SK-N-MC (cell line): ENCODE results near the gene ZSCAN5A.

ENCODE experiments used
- EZH2 ChIP-seq: fragments of 200-600 bp; sonication (generic); IDR thresholded peaks from one replicate; pipeline ENCODE4 v1.6.1; 2017; ENCODE audit warnings: antibody characterized with exemption
- POLR2AphosphoS5 ChIP-seq: IDR thresholded peaks from 2 replicates; pipeline ENCODE4 v1.6.1; 2012; ENCODE audit warnings: mild to moderate bottlenecking, low read depth, low read length, borderline replicate concordance

DNA sequence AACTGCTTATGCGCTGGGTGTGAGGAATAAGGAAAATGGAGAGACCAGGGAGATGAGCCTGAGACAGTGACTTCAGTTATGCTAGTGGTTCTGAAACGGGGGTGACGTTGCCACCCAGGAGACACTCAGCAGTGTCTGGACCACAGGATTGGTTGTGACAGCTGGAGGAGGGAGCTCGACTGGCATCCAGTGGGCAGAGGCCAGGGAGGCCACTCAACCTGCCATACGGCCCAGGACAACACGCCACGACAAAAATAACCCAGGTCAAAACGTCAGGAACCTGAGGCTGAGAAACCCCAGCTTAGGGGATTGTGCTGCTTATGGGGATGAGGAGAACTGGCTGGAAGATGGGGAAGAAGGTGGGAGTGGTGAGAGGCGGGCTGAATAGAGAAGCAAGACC lies 10.4 kb downstream of the ZSCAN5A start:
- TF ChIP-seq EZH2 (no peak), POLR2AphosphoS5 (no peak)
